SU-DHL-6 (cell line): Measurements from ENCODE around the gene UPK1B.
"Not testable (repeated sequence)": the region's sequence is repeated elsewhere in the genome, so short reads cannot be mapped to it uniquely, and the experiment has no call there.

Experiments
- H2AFZ ChIP-seq: fragments of 200-600 bp; sonication (generic); 2 replicates; pipeline ENCODE4 v1.6.1; 2014; ENCODE audit warnings: low read depth, mild to moderate bottlenecking, moderate library complexity, mixed read lengths, antibody characterized with exemption, low read length; ENCODE audit not compliant: severe bottlenecking
- H3F3A ChIP-seq: fragments of 200-600 bp; shearing (Covaris generic); 2 replicates; pipeline ENCODE4 v1.6.0; 2016; ENCODE audit warnings: antibody characterized with exemption, mild to moderate bottlenecking; ENCODE audit not compliant: insufficient read depth
- H3K27ac ChIP-seq: fragments of 200-600 bp; sonication (generic); 2 replicates; pipeline ENCODE4 v1.5.1; 2016; ENCODE audit warnings: low read depth, mild to moderate bottlenecking, low read length, moderate library complexity, mixed read lengths
- H3K27me3 ChIP-seq: fragments of 200-600 bp; sonication (generic), shearing (Covaris generic); 2 replicates; pipeline ENCODE4 v1.6.0; 2014; ENCODE audit warnings: mild to moderate bottlenecking, low read length
- H3K36me3 ChIP-seq: fragments of 200-600 bp; sonication (generic); 2 replicates; pipeline ENCODE4 v1.6.1; 2014; ENCODE audit warnings: mild to moderate bottlenecking, low read length, mixed read lengths
- H3K4me2 ChIP-seq: fragments of 300-600, 200-600 bp; shearing (Covaris generic), sonication (generic); 2 replicates; pipeline ENCODE4 v1.6.0; 2014; ENCODE audit warnings: low read length, low read depth, mild to moderate bottlenecking; ENCODE audit not compliant: poor library complexity, severe bottlenecking
- H3K4me3 ChIP-seq: fragments of 200-600 bp; sonication (generic); 2 replicates; pipeline ENCODE4 v1.5.1; 2014; ENCODE audit warnings: antibody characterized with exemption, low read length, mild to moderate bottlenecking, mixed read lengths; ENCODE audit not compliant: insufficient read depth, poor library complexity, severe bottlenecking
- H3K79me2 ChIP-seq: fragments of 200-600 bp; sonication (generic); 2 replicates; pipeline ENCODE4 v1.6.1; 2014; ENCODE audit warnings: mild to moderate bottlenecking, low read length, moderate library complexity; ENCODE audit not compliant: insufficient read depth
- H3K9ac ChIP-seq: fragments of 200-600 bp; sonication (generic); 2 replicates; pipeline ENCODE4 v1.7.0; 2014; ENCODE audit warnings: mild to moderate bottlenecking, low read length
- H3K9me2 ChIP-seq: fragments of 200-600 bp; sonication (generic); replicated peaks from 2 replicates; pipeline ENCODE4 v1.6.1; 2014; ENCODE audit warnings: low read length; ENCODE audit not compliant: insufficient read depth
- H3K9me3 ChIP-seq: fragments of 200-600 bp; sonication (generic); 2 replicates; pipeline ENCODE4 v1.6.1; 2014; ENCODE audit warnings: low read length, mixed read lengths; ENCODE audit not compliant: insufficient read depth
- H4K20me1 ChIP-seq: fragments of 200-600 bp; sonication (generic); 2 replicates; pipeline ENCODE4 v1.6.1; 2014; ENCODE audit warnings: low read depth, mild to moderate bottlenecking, antibody characterized with exemption, low read length, moderate library complexity, mixed read lengths
- EZH2phosphoT487 ChIP-seq: fragments of 200-600 bp; sonication (generic), shearing (Covaris generic); conservative IDR thresholded peaks from 2 replicates; pipeline ENCODE4 v1.6.1; 2018; ENCODE audit warnings: mild to moderate bottlenecking, antibody characterized with exemption, low read length, moderate library complexity, mixed read lengths
- TF ChIP-seq, protein P1 (sequence below): fragments of 200-600 bp; sonication (generic); IDR thresholded peaks from one replicate; pipeline ENCODE4 v1.5.1; 2017; ENCODE audit warnings: antibody characterized with exemption, mild to moderate bottlenecking, low read length, moderate library complexity; ENCODE audit not compliant: insufficient read depth, poor library complexity, severe bottlenecking

The UPK1B gene

DNA sequence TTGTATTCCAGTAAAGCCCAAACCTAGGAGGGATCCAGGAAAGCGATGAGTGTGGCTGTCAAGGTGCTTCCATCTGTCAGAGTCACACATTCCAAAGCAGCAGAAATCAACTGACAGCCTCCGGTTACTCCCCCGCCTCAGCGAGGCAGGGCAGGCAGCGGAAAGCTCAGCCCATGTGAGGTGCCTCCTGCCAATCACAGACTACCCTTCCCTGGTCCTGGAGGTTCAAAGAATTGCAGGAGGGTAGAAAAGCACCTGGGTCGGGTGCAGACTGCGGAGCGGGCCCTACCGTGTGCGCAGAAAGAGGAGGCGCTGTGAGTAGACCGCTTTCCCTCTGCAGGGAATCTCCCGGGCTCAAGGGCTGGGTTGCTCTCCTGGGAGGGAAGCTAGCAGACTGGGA lies at the start of gene UPK1B:
TSS of gene UPK1B (plus strand) at position 274 of the 400 bp plus-strand sequence. CDS start 13,144 bp downstream, outside the sequence.
- H3K4me2 ChIP-seq = no peak within 1 kb of the TSS
- H3F3A ChIP-seq = no peaks in the 10 kb centered on the region
- no peak for TF ChIP-seq EZH2phosphoT487
- TF ChIP-seq, protein P1, sequence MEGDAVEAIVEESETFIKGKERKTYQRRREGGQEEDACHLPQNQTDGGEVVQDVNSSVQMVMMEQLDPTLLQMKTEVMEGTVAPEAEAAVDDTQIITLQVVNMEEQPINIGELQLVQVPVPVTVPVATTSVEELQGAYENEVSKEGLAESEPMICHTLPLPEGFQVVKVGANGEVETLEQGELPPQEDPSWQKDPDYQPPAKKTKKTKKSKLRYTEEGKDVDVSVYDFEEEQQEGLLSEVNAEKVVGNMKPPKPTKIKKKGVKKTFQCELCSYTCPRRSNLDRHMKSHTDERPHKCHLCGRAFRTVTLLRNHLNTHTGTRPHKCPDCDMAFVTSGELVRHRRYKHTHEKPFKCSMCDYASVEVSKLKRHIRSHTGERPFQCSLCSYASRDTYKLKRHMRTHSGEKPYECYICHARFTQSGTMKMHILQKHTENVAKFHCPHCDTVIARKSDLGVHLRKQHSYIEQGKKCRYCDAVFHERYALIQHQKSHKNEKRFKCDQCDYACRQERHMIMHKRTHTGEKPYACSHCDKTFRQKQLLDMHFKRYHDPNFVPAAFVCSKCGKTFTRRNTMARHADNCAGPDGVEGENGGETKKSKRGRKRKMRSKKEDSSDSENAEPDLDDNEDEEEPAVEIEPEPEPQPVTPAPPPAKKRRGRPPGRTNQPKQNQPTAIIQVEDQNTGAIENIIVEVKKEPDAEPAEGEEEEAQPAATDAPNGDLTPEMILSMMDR = no peak
- H3K9me3 ChIP-seq = no peaks in the 10 kb centered on the region
- H3K9me2 ChIP-seq = no peaks in the 10 kb centered on the region
- H2AFZ ChIP-seq = no peak within 1 kb of the TSS
- no peak within 1 kb of the TSS for H3K27ac ChIP-seq
- H3K79me2 ChIP-seq = no peaks in the 10 kb centered on the region
- H3K36me3 ChIP-seq = no peaks in the 10 kb centered on the region
- H3K4me3 ChIP-seq = no peak within 1 kb of the TSS
- H4K20me1 ChIP-seq = no peaks in the 10 kb centered on the region
- H3K27me3 ChIP-seq = no peaks in the 10 kb centered on the region
- H3K9ac ChIP-seq = no peak within 1 kb of the TSS

DNA sequence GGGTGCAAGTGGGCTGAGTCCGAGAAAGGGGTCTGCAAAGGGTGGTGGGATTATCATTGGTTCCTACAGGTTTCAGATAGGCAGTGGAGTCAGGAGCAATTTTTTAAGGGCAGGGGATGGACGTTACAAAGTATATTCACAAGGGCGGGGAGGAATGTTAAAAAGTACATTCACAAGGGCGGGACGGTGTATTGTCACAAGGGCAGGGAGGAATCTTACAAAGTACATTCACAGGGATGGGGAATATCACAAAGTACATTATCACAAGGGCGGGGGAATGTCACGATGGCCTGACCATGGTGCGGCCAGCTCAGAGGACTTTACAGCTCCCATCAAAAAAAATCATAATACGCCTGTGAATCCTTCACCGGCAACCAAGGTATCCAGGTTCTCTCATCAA lies 48.1 kb upstream of the UPK1B start:
- H2AFZ ChIP-seq = no peak overlapping the region
- H3K36me3 ChIP-seq = no peaks in the 10 kb centered on the region
- no peak overlapping the region for H3K27ac ChIP-seq
- no peaks in the 10 kb centered on the region for H3K9me2 ChIP-seq
- H3K27me3 ChIP-seq = no peaks in the 10 kb centered on the region
- H3K4me3 ChIP-seq = no peak overlapping the region
- no peaks in the 10 kb centered on the region for H3K79me2 ChIP-seq
- H3K9me3 ChIP-seq = no peaks in the 10 kb centered on the region
- TF ChIP-seq, protein P1 = no peak
- TF ChIP-seq EZH2phosphoT487 = no peak
- no peak overlapping the region for H3K9ac ChIP-seq
- no peaks in the 10 kb centered on the region for H4K20me1 ChIP-seq
- no peak overlapping the region for H3K4me2 ChIP-seq
- H3F3A ChIP-seq = no peaks in the 10 kb centered on the region

DNA sequence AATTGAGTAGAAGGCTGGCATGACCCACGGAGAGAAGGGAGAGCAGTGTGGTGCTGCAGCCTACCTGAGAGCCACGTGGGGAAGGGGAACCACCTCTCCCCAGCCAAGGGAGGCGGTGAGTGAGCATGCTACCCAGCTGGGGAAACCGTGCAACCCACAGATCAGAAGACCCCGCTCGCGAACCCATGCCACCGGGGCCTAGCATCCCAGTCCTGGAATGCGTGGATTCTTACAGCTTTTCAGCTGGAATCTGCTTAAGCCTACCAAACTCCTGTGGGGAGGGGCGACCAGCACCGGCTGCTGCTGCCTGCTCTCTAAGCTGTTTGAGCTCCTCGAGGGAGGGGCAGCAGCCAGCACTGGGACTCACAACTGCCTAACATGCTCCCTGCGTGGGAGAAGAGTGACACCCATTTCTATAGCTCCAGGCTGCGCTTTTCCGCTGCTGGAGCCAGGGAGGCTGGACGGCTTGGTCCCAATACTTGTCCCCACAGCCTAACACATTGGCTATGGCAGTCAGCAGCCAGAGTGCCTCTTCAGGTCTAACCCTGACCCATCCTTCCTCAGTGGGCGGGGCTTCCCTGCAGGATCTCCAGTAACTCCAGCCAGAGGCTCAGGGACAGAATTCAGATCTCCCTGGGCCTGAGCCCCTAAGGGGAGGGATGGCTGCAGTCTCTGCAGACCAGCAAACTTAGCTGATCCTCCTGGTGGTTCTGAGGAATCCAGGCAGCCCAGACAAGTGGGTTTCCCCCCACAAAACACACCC lies 47.5 kb upstream of the UPK1B start:
- Histone ChIP-seq H3K9me2 (no peaks in the 10 kb centered on the region), H2AFZ (no peak overlapping the region), H3K79me2 (no peaks in the 10 kb centered on the region), H3K27ac (no peak overlapping the region), H3K4me2 (no peak overlapping the region), H3K9ac (no peak overlapping the region), H3K4me3 (no peak overlapping the region), H3F3A (no peaks in the 10 kb centered on the region), H3K9me3 (no peaks in the 10 kb centered on the region), H4K20me1 (no peaks in the 10 kb centered on the region), H3K36me3 (no peaks in the 10 kb centered on the region), H3K27me3 (no peaks in the 10 kb centered on the region)
- TF ChIP-seq, protein P1 = no peak
- no peak for TF ChIP-seq EZH2phosphoT487

DNA sequence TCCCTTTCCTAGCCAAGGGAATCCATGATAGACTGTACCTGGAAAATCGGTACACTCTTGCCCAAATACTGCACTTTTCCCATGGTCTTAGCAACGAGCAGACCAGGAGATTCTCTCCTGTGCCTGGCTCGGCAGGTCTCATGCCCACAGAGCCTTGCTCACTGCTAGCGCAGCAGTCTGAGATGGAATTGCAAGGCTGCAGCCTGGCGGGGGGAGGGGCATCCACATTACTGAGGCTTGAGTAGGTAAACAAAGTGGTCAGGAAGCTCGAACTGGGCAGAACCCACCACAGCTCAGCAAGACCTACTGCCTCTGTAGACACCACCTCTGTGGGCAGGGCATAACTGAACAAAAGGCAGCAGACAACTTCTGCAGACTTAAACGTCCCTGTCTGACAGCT lies 43.1 kb upstream of the UPK1B start:
- not testable (repeated sequence) for H3K27me3 ChIP-seq, H3K4me2 ChIP-seq, H3K9ac ChIP-seq, H3K27ac ChIP-seq, H3F3A ChIP-seq, H3K4me3 ChIP-seq, H4K20me1 ChIP-seq, H3K79me2 ChIP-seq, H3K36me3 ChIP-seq, H2AFZ ChIP-seq, H3K9me2 ChIP-seq, H3K9me3 ChIP-seq

DNA sequence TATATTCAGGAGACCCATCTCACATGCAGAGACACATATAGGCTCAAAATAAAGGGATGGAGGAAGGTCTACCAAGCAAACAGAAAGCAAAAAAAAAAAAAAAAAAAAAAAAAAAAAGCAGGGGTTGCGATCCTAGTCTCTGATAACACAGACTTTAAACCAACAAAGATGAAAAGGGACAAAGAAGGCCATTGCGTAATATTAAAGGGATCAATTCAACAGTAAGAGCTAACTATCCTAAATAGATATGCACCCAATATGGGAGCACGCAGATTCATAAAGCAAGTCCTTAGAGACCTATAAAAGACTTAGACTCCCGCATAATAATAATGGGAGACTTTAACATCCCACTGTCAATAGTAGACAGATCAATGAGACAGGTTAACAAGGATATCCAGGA lies 41.1 kb upstream of the UPK1B start:
- H3K9me2 ChIP-seq = not testable (repeated sequence)

DNA sequence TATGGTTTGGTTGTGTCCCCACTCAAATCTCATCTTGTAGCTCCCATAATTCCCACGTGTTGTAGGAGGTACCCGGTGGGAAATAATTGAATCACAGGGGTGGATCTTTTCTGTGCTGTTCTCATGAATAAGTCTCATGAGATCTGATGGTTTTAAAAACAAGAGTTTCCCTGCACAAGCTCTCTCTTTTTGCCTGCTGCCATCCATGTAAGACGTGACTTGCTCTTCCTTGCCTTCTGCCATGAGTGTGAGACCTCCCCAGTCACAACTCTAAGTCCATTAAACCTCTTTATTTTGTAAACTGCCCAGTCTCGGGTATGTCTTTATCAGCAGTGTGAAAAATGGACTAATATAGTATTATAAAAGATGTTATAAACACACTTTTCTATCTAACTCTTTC lies 34.0 kb upstream of the UPK1B start:
- H3K4me3 ChIP-seq, H4K20me1 ChIP-seq, H3K27ac ChIP-seq, H2AFZ ChIP-seq, H3K79me2 ChIP-seq, H3K4me2 ChIP-seq, H3K9me2 ChIP-seq, H3F3A ChIP-seq, H3K27me3 ChIP-seq, H3K9me3 ChIP-seq, H3K9ac ChIP-seq, H3K36me3 ChIP-seq: not testable (repeated sequence)

More for the DNA sequence above, 41.1 kb upstream of the UPK1B start:
- not testable (repeated sequence) for H3K9ac ChIP-seq, H3F3A ChIP-seq, H3K79me2 ChIP-seq, H3K4me2 ChIP-seq, H3K27ac ChIP-seq, H3K27me3 ChIP-seq, H3K9me3 ChIP-seq, H3K4me3 ChIP-seq, H2AFZ ChIP-seq, H4K20me1 ChIP-seq, H3K36me3 ChIP-seq
